ENCODE results near the gene FRMD5. TPM values are rescaled to one million over a fixed set of nuclear protein-coding genes. Genes with fewer than 3 reads are reported as not detected.

The FRMD5 gene
- total RNA-seq, 1 donor from 2014 or later, result 62.4 TPM

GRCh38 chr15:44199393-44199792 is 4.3 kb upstream of the FRMD5 start:
- intact Hi-C loops (cut with micrococcal nuclease), result no loop called here
- no peaks in the 10 kb centered on the region for H3K36me3 ChIP-seq
- H3K9me3 ChIP-seq (replicated peaks), result no peaks in the 10 kb centered on the region
- no peak for DNase-seq
- no peak overlapping the region for H3K27ac ChIP-seq (replicated peaks)
- H3K27me3 ChIP-seq (ENCODE audit: low read depth), result peaks cover 70% of the 10 kb centered on the region
- no peak overlapping the region for H3K4me3 ChIP-seq
- H3K4me1 ChIP-seq, result peaks cover 13% of the 10 kb centered on the region
- no peak for TF ChIP-seq CTCF (IDR thresholded peaks at IDR 0.05; ENCODE audit: borderline replicate concordance)

- DNase-seq, result peak; percentile 18
- peak overlapping the region; percentile 85 for H3K4me3 ChIP-seq
- TF ChIP-seq CTCF (IDR thresholded peaks at IDR 0.05; ENCODE audit: borderline replicate concordance), result no peak
- H3K4me1 ChIP-seq, result peaks cover 25% of the 10 kb centered on the region
- H3K36me3 ChIP-seq, result no peaks in the 10 kb centered on the region
- peak overlapping the region; percentile 64 for H3K27ac ChIP-seq (replicated peaks)
- intact Hi-C loops (cut with micrococcal nuclease), result no loop called here
- H3K27me3 ChIP-seq (ENCODE audit: low read depth), result peaks cover 78% of the 10 kb centered on the region
- no peaks in the 10 kb centered on the region for H3K9me3 ChIP-seq (replicated peaks)
Observed at GRCh38 chr15:44194323-44195150, 534 bp downstream of the FRMD5 start.

GRCh38 chr15:44193651-44194322 is 1.3 kb downstream of the FRMD5 start:
- H3K9me3 ChIP-seq (replicated peaks), result no peaks in the 10 kb centered on the region
- H3K27me3 ChIP-seq (ENCODE audit: low read depth), result peaks cover 78% of the 10 kb centered on the region
- intact Hi-C loops (cut with micrococcal nuclease), result no loop called here
- peak overlapping the region; percentile 64 for H3K27ac ChIP-seq (replicated peaks)
- H3K36me3 ChIP-seq, result no peaks in the 10 kb centered on the region
- DNase-seq, result no peak
- peak overlapping the region; percentile 85 for H3K4me3 ChIP-seq
- peaks cover 25% of the 10 kb centered on the region for H3K4me1 ChIP-seq
- TF ChIP-seq CTCF (IDR thresholded peaks at IDR 0.05; ENCODE audit: borderline replicate concordance), result no peak

- no peak overlapping the region for H3K27ac ChIP-seq (replicated peaks)
Observed at GRCh38 chr15:44188795-44189194, 6.3 kb downstream of the FRMD5 start.

GRCh38 chr15:44186705-44187104 is 8.4 kb downstream of the FRMD5 start:
- TF ChIP-seq CTCF (IDR thresholded peaks at IDR 0.05; ENCODE audit: borderline replicate concordance), result no peak
- H3K4me3 ChIP-seq, result peak overlapping the region; percentile 12
- intact Hi-C loops (cut with micrococcal nuclease), result no loop called here
- H3K36me3 ChIP-seq, result no peaks in the 10 kb centered on the region
- H3K27me3 ChIP-seq (ENCODE audit: low read depth), result peaks cover 18% of the 10 kb centered on the region
- H3K4me1 ChIP-seq, result peaks cover 13% of the 10 kb centered on the region
- peak overlapping the region; percentile 74 for H3K27ac ChIP-seq (replicated peaks)
- no peak for DNase-seq
- no peaks in the 10 kb centered on the region for H3K9me3 ChIP-seq (replicated peaks)

More at GRCh38 chr15:44188795-44189194, 6.3 kb downstream of the FRMD5 start:
- Histone ChIP-seq H3K27me3 (ENCODE audit: low read depth) (peaks cover 37% of the 10 kb centered on the region), H3K4me1 (peaks cover 19% of the 10 kb centered on the region), H3K4me3 (no peak overlapping the region), H3K36me3 (no peaks in the 10 kb centered on the region), H3K9me3 (replicated peaks) (no peaks in the 10 kb centered on the region)
- no peak for DNase-seq
- no peak for TF ChIP-seq CTCF (IDR thresholded peaks at IDR 0.05; ENCODE audit: borderline replicate concordance)
- intact Hi-C loops (cut with micrococcal nuclease), result no loop called here

Data from left ventricle myocardium inferior (tissue), 1 donor.